Gastrocnemius medialis (tissue), 4 donors: ENCODE data around the gene CPNE7. TPM values are rescaled to one million over a fixed set of nuclear protein-coding genes. Genes with fewer than 3 reads are reported as not detected.

Source experiments
- ATAC-seq, 2 donors: fragments of 150-250 bp; one replicate each; pipeline ENCODE4 v1.9.1; 2016
- DNase-seq, 2 donors: peaks; one replicate each; pipeline ENCODE4 v3.0.0-alpha.2; 2019
- H3K27ac ChIP-seq, 4 donors: fragments of 200-600 bp; sonication (generic); 1 replicate in 1 of 4; 2 replicates in 3 of 4; pipeline ENCODE4 v1.5.1; 2016 to 2018; ENCODE audit warnings: mild to moderate bottlenecking in 2 of 4, moderate library complexity in 1 of 4
- H3K27me3 ChIP-seq, 3 donors: fragments of 200-600 bp; sonication (generic) in 2 of 3; 1 replicate in 1 of 3; 2 replicates in 2 of 3; pipeline versions ENCODE4 v1.5.1 to v1.6.0; 2016 to 2019; ENCODE audit warnings: mild to moderate bottlenecking in 1 of 3, moderate library complexity in 1 of 3
- H3K36me3 ChIP-seq, 2 donors: fragments of 200-600 bp; sonication (generic) in 1 of 2; one replicate each; pipeline ENCODE4 v1.5.1; 2017 to 2018
- H3K4me1 ChIP-seq, 2 donors: fragments of 200-600 bp; sonication (generic) in 1 of 2; one replicate each; pipeline ENCODE4 v1.5.1; 2016 to 2017; ENCODE audit warnings: mild to moderate bottlenecking in 2 of 2
- H3K4me3 ChIP-seq, 4 donors: fragments of 200-600 bp; sonication (generic) in 3 of 4; 1 replicate in 1 of 4; 2 replicates in 3 of 4; pipeline ENCODE4 v1.5.1; 2016 to 2019; ENCODE audit warnings: mild to moderate bottlenecking in 2 of 4
- H3K9me3 ChIP-seq, 3 donors: fragments of 200-600 bp; sonication (generic) in 2 of 3; 1 replicate in 1 of 3; 2 replicates in 2 of 3; pipeline ENCODE4 v1.5.1; 2016 to 2019
- POLR2A ChIP-seq, 2 donors: fragments of 450-650 bp; IDR thresholded peaks; one replicate each; pipeline ENCODE4 v1.6.1; 2017; ENCODE audit warnings: antibody characterized with exemption in 2 of 2, mild to moderate bottlenecking in 2 of 2, moderate library complexity in 2 of 2
- in situ Hi-C, 4 donors: fragments of 200-750 bp; cut with MboI; loops; one replicate each; pipeline versions ENCODE4 v1.15.0 to v1.8.0; 2017; ENCODE audit warnings: low sequenced_read_pairs in 4 of 4
- intact Hi-C: fragments of 100-400 bp; cut with DNase I; formaldehyde crosslinking; loops from one replicate; pipeline ENCODE4 v1.15.1; 2023; ENCODE audit warnings: low total_unique reads
- total RNA-seq, 4 donors: library from RNA; depleted of rRNA; stranded (reverse); fragments of >200 nt; gene quantifications; one replicate each; pipeline versions ENCODE4 v1.1.0 to v1.2.3, GENCODE V29; 2016
- TF ChIP-seq, protein P1 (sequence below), 5 experiments: fragments of 450-650 bp in 3 of 5; fragments of 200-600 bp in 2 of 5; sonication (generic) in 2 of 5; IDR thresholded peaks in 4 of 5; conservative IDR thresholded peaks in 1 of 5; 1 replicate in 4 of 5; 2 replicates in 1 of 5; pipeline ENCODE4 v1.5.1; 2016 to 2019; ENCODE audit warnings: antibody characterized with exemption in 5 of 5, mild to moderate bottlenecking in 3 of 5, moderate library complexity in 3 of 5

The CPNE7 gene
- total RNA-seq, 4 donors from 2014 or later, result not detected

DNA sequence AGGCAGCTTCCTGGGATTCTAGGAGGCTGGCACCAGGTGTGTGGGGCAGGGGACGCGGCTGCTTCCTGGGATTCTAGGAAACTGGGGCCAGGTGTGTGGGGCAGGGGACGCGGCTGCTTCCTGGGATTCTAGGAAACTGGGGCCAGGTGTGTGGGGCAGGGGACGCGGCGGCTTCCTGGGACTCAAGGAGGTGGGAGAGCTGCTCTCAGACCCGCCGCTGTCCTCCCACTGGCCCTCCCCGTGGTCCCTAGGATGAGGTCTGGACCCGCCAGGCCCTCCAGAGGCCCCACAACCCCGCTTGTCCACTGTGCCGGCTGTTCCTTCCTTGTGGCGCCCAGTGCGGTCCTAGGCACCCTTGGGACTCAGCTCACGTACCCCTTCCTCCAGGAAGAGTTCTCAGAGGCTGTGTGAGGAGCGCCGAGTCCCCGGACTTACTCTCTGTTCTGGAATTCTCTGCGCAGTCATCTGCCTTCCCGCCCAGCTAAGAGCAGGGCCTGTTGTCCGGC lies 38.4 kb downstream of the CPNE7 start:
- TF ChIP-seq, protein P1, sequence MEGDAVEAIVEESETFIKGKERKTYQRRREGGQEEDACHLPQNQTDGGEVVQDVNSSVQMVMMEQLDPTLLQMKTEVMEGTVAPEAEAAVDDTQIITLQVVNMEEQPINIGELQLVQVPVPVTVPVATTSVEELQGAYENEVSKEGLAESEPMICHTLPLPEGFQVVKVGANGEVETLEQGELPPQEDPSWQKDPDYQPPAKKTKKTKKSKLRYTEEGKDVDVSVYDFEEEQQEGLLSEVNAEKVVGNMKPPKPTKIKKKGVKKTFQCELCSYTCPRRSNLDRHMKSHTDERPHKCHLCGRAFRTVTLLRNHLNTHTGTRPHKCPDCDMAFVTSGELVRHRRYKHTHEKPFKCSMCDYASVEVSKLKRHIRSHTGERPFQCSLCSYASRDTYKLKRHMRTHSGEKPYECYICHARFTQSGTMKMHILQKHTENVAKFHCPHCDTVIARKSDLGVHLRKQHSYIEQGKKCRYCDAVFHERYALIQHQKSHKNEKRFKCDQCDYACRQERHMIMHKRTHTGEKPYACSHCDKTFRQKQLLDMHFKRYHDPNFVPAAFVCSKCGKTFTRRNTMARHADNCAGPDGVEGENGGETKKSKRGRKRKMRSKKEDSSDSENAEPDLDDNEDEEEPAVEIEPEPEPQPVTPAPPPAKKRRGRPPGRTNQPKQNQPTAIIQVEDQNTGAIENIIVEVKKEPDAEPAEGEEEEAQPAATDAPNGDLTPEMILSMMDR (IDR thresholded peaks at IDR 0.05 in 4 of 5, conservative IDR thresholded peaks at IDR 0.05 in 1 of 5), result no peak
- no peak for TF ChIP-seq POLR2A (IDR thresholded peaks at IDR 0.05)
- Histone ChIP-seq H3K9me3 (no peaks in the 10 kb centered on the region), H3K27me3 (peaks cover 9 to 28% (median 12%) of the 10 kb centered on the region in 3 donors), H3K4me3 (no peak overlapping the region), H3K36me3 (no peaks in the 10 kb centered on the region), H3K27ac (no peak overlapping the region), H3K4me1 (no peaks in the 10 kb centered on the region)
- in situ Hi-C loops, result no loop called here
- DNase-seq (no peak), ATAC-seq (no peak)
- intact Hi-C loops, result no loop called here

GRCh38 chr16:89615176-89615575 lies 39.6 kb downstream of the CPNE7 start:
- intact Hi-C loops, result no loop called here
- no peaks in the 10 kb centered on the region for H3K36me3 ChIP-seq
- H3K4me1 ChIP-seq, result no peaks in the 10 kb centered on the region
- DNase-seq (no peak), ATAC-seq (no peak)
- TF ChIP-seq, protein P1 (IDR thresholded peaks at IDR 0.05 in 4 of 5, conservative IDR thresholded peaks at IDR 0.05 in 1 of 5), result no peak
- TF ChIP-seq POLR2A (IDR thresholded peaks at IDR 0.05), result no peak
- in situ Hi-C loops, result no loop called here
- H3K9me3 ChIP-seq, result no peaks in the 10 kb centered on the region
- no peak overlapping the region for H3K4me3 ChIP-seq
- H3K27me3 ChIP-seq, result peaks cover 12 to 30% (median 16%) of the 10 kb centered on the region in 3 donors
- H3K27ac ChIP-seq, result no peak overlapping the region

DNA sequence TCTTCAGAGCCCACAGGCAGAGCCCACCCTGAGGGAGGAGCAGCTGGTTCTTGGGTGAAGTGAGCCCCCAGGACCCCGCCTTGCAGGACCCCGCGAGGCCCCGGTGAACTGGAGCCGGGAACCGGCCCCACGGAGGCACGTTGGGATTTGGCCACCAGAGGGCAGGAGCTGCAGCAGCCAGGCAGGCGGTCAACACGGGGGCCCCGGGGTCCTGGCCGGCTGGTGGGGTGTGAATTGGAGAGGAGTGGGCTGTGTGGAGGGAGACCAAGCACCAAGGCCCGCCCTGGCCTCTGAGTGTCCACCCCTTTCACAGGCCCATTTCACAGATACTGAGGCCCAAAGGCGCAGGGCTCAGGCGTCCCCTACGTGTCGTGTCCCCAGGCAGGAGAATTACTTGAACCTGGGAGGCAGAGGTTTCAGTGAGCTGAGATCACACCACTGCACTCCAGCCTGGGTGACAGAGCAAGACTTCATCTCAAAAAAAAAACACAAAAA lies 40.1 kb downstream of the CPNE7 start:
- TF ChIP-seq, protein P1 (IDR thresholded peaks at IDR 0.05 in 4 of 5, conservative IDR thresholded peaks at IDR 0.05 in 1 of 5), result peak in 4 of 5 experiments; percentile 10 to 69 (median 46)
- TF ChIP-seq POLR2A (IDR thresholded peaks at IDR 0.05), result no peak
- Histone ChIP-seq H3K9me3 (no peaks in the 10 kb centered on the region), H3K4me3 (no peak overlapping the region), H3K27ac (no peak overlapping the region), H3K36me3 (no peaks in the 10 kb centered on the region), H3K27me3 (peaks cover 15 to 33% (median 21%) of the 10 kb centered on the region in 3 donors), H3K4me1 (no peaks in the 10 kb centered on the region)
- in situ Hi-C loops (no loop called here), intact Hi-C loops (no loop called here)
- no peak for ATAC-seq
- DNase-seq, result no peak

GRCh38 chr16:89616623-89617022 lies 41.1 kb downstream of the CPNE7 start:
- in situ Hi-C loops (no loop called here), intact Hi-C loops (no loop called here)
- no peak overlapping the region for H3K27ac ChIP-seq
- no peaks in the 10 kb centered on the region for H3K4me1 ChIP-seq
- DNase-seq, result no peak
- H3K9me3 ChIP-seq, result no peaks in the 10 kb centered on the region
- peaks cover 18 to 37% (median 24%) of the 10 kb centered on the region in 3 donors for H3K27me3 ChIP-seq
- H3K36me3 ChIP-seq, result no peaks in the 10 kb centered on the region
- H3K4me3 ChIP-seq, result no peak overlapping the region
- no peak for TF ChIP-seq POLR2A (IDR thresholded peaks at IDR 0.05)
- TF ChIP-seq, protein P1 (IDR thresholded peaks at IDR 0.05 in 4 of 5, conservative IDR thresholded peaks at IDR 0.05 in 1 of 5), result no peak
- no peak for ATAC-seq

DNA sequence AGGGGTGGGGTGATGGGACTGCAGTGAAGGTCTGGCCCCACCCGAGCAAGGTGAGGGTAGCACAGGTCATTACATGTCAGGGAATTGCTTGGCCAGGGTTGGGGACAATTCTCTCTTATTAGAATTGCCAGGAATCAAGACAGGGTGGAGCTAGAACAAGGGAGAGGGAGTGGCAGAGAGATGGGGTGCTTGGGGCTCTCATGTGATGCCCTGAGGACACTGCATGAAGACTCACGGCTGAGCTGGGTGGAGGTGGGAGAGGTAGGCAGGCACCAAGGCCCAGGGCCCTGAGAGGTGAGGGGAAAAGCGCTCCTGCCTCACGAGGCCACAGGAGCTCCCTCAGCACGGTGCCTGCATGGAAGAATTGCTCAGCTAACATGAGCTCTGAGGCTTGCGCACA lies 41.5 kb downstream of the CPNE7 start:
- intact Hi-C loops, result no loop called here
- H3K27me3 ChIP-seq, result peaks cover 18 to 41% (median 24%) of the 10 kb centered on the region in 3 donors

More for the DNA sequence above, 41.5 kb downstream of the CPNE7 start:
- no peak for DNase-seq
- Histone ChIP-seq H3K27ac (no peak overlapping the region), H3K4me1 (no peaks in the 10 kb centered on the region), H3K9me3 (no peaks in the 10 kb centered on the region), H3K4me3 (no peak overlapping the region), H3K36me3 (no peaks in the 10 kb centered on the region)
- in situ Hi-C loops, result no loop called here
- no peak for TF ChIP-seq POLR2A (IDR thresholded peaks at IDR 0.05)
- TF ChIP-seq, protein P1 (IDR thresholded peaks at IDR 0.05 in 4 of 5, conservative IDR thresholded peaks at IDR 0.05 in 1 of 5), result no peak
- no peak for ATAC-seq
